DMS79 (cell line): Measurements from ENCODE around the gene CCDC6.
"Not testable (repeated sequence)": the region's sequence is repeated elsewhere in the genome, so short reads cannot be mapped to it uniquely, and the experiment has no call there.

Experiments
- DNase-seq: peaks from one replicate; lab custom pipeline; 2025; lab: John Stamatoyannopoulos, UW

The CCDC6 gene

DNA sequence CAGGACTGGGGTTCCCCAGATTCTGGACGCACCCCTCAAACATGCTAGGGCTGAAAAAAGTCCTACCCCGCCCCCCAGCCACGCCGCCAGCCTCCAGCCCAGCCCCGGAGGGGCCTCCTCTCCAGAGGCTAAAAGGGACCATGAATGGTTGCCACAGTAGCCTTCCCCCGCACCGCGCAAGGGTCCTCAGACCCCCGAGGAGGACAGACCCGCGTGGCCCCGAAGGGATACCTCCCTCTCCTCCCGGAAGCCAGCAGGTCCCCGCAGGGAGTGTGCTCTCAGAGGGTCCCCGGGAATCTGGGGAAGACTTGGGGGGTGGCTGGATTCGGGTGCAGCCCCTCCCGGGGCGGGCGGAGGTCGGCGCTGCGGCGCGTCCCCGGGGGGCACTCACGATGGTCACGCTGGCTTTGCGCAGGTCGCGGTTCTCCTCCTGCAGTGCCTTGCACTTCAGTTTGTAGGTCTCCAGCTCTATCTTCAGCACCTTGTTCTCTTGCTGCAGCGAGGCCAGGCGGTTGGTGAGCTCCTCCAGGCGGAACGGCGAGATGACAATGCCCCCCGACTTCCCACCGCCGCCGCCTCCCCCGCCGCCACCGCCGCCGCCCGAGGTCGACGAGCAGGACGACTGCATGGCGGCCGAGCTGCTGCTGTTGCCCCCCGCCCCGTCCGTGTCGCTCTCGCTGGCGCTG is 482 bp downstream of the CCDC6 start:
- DNase-seq: no peak

DNA sequence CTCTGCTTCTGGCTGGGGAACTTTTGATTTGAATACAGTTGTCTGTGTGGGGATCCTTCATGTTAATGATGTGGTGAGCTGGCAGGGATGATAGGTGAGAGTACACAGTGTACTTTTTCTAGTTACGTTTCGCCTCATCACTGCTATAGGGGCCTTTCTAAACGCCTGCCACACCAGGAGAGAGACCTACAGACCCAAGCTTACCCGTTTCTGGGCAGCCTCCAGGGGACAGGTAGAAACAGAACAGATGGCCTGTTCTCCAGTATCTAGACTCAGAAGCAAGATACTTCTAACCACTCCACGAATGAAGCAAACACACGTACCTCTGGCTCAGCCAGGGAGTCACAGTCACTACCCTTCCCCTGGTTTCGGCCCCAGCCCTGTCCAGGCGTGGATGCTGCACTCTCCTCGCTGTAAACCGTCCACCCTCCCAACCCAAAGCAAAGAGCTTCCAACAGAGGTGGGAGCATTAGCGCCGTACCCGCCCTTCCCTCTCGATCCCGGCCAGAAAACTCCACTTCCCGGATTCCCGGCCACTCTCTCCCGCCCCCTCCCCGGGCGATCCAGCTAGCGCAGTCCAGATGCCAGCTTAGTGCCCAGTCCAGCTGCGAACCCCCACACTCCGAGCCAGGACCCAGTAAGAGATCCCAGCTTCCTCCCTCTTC is 1.2 kb downstream of the CCDC6 start:
- DNase-seq: no peak

DNA sequence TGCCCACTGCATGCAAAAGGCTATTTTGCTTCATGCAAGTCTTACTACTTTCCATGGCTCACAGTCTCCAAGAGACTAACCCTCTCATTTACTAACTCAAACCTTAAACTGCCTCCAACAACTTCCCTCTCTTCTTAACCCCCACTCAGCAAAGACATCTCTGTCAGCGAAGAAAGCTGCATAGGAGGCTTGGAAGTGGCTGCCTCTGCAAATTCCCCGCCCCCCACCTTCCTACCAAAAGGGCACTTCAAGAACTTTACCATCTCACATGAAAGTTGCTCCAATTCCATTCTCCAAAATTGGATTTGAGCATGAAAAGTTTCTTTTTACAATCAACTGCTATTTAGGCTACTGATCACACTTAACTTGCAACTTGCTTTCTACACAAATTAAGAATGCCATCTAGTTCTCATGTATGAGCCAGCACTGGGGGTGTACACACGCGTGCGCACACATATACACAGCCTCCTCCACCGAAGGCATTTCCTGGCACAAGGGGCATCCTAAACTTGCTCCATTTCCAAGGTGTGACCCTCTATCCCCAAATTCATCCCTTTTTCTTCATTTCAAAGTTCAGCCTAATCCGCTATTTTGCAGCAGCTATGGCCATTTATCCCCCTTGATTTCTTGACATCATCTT is 1.8 kb downstream of the CCDC6 start:
- DNase-seq: no peak

DNA sequence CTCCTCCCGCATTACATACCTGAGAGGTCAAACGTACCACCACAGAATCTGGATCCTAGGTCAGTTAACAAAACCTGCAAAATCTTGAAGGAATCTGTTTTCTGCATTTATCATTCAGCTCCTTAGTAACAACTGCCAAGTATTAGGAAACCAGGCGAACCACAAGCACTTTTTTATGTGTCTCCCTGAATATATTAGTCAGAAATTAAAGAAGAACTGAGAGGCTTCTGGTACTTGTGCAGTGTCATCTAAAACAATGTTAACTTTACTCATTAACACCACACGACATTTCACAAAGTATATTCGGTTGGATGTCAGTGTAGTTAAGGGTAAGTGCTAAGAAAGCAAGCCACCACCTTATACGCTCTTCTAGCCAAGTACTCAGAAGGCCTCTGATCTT is 2.5 kb downstream of the CCDC6 start:
- no peak for DNase-seq

DNA sequence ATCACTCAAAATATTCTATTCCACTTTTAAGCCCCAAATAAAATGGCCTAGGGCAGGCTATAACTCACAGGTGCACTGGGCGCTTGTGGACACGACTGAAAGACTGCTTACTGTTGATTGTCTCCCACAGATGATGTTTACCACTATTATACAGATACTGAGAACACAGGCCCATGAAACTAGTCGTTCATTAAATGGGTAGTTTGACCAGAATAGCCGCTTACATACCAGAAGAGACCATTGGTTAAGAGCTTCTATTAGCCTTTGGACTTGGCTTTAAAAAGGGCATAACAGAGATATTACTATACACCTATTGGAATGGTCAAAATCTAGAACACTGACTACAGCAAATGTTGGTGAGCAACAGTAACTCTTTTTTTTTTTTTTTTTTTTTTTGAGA is 4.3 kb downstream of the CCDC6 start:
- DNase-seq: no peak

DNA sequence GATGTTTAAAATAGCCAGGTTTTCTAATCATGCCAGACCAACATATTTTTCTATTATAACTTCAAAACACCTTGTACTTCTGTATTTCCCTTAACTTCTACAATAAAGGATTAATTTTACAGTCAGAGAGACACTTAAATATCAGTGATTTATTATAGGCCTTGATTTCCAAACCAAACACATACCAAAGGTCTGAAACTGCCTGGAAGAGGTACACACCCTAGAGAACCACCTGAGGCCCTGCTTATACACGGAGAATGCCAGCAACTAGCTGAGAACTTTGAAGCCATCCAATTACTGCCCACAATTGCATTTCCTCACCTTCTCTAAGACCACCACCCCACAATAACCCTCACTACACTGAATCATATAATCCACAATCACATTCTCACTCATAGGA is 4.9 kb downstream of the CCDC6 start:
- no peak for DNase-seq

DNA sequence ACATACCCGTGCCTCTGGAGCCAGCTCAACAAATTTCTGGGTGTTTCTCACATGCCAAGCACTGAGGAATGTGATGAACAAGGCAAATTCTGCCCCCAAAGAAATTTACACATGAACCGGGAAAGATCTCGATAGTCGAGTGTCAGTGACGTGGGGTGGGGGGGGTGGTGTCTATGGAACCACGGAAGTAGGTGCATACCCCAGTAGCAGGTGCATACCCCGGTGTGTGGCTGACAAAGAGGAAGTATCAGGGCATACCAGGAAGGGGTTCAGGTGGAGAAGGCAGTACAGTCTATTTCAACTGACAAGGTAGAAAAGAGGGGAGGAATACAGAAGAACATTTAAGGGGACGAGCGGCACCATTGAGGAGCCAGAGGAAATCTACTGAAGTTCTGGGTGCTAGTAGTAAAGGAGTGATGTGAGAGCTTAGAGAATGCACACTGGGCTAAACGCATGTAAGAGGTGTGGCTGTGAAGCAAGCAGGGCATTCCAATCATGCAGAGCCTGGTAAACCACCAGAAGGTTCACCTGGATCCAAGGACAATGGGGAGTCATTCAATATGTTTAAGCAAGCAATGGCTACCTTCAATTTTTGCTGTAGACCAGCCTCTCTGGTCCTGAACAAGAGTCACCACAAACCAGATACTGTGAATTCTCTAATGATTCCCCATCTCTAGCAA is 6.2 kb downstream of the CCDC6 start:
- DNase-seq: no peak

DNA sequence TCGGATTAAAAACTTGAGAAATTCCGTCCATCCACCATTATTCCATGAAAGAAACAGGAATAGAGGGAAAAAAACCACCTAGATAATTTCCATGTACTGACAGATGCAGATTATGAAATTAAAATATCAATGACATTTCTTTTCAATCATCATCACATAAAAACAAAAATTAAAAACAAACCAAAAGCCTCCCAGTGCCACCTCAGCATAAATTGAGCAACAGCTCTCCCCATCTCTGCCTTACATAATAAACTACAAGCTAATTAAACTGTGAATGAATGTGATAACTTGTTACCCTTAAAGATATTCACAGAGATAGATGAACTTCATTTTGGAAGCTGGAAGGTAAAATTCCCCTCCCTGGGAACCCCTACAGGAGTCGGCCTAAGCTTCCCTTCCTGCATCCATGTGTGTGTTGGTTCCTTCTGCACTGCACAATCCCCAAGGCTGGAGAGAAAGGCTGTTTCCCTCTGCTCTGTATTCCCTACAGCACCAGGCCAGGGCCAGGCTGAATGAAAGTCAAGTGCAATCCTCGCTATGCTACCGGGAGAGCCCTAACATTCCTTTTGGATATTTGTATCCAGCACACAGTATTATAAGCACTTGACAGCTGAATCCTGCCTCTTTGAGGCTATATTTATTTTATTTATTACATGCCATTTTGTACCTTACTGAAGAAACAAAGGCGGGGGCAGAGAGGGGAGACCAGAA is 8.1 kb downstream of the CCDC6 start:
- DNase-seq: no peak

DNA sequence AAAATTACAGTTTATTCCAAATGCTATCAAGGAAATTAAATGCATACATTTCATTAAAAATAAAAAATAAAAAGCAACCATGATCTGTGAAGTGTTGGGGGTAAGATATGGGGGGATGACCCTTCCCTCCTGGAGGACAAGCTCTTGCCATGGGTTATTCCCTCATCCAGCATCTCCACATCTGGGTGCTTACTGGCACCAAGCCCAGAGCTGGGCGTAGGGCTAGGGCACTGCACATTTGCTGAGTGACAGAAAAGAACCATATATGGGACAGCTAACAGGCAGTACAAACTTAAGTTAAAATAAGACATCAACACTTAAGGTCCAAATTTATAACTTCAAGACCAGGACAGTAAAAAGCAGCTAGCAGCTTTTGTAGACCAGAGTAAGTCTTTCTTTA is 10.2 kb downstream of the CCDC6 start:
- DNase-seq: no peak

DNA sequence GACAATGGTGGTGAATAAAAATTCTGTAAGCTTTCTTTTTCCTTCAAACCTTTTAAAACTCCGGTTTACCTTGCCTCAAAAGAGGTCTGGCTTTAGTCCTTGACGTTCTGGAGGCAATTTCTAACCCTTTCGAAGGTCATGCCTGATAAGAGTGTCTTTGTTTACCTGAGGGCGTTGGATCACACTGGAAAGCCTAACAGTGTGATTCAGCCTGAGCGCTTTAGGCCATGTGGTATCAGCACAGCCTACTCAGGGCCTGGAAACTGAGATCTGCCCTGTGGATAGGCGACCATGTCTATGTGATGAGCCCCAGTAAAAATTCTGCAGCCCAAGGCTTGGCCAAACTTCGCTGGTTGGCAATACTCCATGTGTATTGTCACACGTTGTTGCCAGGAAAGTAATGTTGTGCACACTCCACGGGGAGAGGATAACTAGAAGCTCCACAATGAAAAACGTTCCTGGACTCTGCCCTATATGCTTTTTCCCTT is 10.7 kb downstream of the CCDC6 start:
- no peak for DNase-seq

DNA sequence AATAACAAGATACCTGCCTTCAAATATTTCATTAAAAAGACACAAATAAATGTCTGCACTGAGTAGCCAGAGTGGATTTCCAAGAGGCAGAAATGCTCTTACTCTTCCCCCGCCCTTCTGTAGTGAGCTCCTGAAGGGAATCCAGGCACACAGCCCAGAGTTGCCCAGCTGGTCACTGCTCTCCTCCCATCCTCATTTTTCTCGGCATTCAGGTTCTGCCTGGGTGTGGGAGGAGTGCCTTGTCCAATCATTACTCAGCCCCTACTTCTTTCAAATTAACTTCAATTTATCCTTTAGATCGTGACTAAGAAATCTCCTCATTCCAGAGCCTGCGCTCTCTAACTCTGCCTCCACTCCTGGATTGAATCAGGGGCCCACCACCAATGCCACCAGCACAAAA is 12.2 kb downstream of the CCDC6 start:
- no peak for DNase-seq

DNA sequence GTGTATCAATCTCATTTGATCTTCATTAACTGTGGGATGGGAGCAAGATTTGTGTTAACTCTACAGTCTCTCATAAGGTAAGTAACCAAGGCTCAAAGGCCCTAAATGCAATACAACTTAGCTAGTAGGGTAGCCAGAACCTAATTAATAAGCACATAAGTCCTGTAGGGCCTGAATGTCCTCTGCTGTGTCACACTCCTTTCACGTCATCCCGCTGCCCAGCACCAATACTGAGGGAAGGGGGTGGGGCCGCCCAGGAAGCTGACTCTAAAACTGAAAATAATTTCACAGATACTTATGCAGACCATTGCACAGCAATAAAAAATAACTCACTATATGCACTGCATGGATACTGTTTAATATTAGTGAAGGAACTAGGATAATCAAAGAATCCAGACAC is 13.7 kb downstream of the CCDC6 start:
- no peak for DNase-seq

DNA sequence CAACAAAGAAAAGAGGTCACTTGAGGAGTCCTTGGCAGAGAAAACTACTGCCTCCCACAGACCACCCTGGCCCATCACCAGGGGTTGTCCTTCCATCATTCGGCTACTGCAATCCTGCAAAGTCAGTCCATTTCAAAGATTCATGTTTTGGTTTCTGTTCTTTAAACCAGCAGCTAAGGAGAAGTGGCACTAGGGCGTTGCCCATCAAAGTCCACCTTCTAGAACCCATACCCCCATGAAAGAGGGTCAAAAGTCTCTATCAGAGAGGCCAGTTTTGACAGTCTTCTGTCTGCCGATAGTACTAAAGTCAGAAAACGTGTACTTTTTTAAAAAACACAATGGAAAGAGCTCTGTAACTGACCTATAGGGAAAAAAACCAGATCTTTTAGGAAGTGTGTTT is 14.4 kb downstream of the CCDC6 start:
- no peak for DNase-seq

DNA sequence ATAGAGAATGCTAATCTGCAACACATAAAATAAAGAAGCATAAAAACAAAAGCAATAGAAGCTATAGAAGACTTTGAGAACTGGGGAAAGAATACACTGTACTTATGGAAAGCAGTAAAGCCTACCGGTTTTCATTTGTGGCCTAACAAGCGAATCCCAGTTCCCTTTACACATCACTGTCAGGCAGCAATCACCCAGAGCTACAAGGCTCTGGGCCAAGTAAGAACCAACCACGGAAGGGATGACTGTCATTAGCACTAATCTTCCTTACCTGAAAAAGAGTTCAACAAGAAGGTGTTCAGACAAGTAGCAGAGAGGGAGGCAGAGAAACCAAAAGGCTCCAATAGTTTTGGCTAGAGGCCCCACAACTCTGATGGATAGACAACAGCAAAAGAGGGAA is 15.0 kb downstream of the CCDC6 start:
- no peak for DNase-seq

DNA sequence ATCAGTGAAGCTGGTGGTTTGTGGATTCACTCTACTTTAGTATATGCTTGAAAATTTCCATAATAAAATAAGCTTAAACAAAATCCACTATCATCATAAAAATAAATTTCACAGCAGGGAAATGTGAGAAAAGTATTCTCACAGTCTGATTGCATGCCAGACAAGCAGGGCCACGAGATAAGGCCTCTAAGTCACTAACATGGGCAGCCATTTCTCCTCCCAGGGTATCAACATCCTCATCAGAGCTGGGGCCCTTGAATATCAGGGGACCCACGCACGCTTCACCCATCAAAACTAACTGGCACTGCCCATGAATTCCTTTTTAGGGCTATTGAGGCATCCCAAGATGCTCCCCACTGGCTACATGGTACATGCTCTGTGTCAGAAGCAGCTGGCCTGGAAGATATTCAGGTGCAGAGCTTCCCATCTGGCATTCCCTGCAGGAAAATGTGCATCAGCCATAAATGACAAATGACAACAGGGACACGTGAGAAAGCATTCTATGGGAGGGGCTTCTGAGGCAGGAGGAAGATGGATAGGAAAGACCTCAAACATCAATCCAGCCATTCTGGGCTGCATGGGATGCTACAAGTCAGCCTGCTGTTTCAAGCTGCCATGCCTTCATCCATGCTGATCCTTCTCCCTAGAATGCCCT is 17.4 kb downstream of the CCDC6 start:
- no peak for DNase-seq

DNA sequence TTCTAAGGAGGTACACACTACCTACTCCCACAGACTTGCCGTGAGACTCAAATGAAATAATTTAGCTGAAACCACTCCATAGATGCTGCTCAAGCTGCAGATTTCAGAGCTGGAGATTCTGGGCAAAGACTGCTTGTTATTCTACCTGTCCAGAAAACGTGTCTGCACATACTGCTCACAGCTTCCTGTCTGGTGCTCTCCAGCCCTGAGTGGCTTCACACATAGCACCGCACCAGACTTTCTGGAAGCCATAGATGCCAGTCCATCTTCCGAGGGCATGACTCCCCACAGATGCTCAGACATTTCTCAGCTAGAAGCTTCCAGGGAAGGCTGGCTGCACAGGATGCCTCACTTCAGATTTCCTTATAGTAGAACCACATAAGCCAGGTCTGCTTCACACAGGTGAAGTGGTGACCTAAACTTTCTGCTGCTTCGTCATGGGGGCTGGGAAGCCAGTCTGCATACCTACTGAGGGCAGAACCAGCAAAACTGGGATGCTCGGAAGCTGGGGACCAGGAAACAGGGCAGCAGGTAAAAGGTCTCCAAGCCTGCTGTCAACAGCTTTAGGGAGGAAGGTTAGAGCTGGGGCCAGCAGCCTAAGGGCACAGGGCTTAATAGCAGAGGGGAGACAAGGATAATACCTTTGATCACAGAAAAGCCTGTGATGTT is 18.2 kb downstream of the CCDC6 start:
- no peak for DNase-seq

DNA sequence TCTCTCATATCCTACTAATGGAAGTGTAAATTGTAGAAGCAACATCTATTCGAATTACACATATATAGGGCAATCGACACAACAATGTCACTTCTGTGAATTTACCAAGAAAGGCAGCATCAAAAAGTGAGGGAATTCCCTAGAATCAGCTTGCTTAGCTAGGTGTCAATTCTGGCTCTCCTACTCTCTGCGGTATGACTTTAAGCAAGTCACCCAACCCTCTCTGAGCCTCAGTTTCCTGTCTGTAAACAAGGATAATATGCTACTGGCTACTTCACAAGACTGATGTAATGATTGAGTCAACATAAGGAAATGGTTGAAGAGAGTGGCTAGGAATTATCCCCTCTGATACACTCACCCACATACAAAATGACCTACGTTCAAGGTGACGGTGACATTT is 19.4 kb downstream of the CCDC6 start:
- DNase-seq: no peak

DNA sequence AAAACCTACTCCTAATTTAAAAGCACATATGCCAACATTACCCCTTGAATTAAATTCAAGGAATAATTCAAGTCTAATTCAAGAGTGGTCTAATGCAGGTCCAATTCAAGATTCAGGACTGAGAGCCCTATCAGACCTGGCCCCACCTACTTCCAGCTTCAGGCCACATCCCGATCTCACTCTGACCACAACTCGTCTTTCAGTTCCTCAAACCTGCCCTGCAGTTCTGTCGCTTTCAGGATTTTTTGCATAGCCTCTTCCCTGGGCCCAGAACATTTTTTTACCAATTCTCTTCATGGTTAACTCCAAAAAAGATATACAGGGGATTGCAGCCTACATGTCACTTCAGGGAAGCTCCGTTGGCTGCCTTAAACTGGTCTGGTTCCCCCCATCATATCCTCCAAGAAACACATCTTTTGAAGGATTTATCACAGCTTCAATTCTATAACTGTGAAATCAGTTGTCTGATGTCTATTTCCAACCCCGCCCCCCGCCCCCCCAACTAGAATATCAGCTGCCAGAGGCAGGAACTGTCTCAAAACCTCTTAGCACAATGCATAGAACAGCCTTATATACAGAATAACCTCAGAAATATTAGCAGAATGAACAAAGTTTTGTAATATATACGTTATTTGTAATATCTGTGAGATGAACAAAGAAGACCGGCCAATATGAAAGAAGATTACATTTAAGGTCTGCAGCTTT is 20.8 kb downstream of the CCDC6 start:
- no peak for DNase-seq

DNA sequence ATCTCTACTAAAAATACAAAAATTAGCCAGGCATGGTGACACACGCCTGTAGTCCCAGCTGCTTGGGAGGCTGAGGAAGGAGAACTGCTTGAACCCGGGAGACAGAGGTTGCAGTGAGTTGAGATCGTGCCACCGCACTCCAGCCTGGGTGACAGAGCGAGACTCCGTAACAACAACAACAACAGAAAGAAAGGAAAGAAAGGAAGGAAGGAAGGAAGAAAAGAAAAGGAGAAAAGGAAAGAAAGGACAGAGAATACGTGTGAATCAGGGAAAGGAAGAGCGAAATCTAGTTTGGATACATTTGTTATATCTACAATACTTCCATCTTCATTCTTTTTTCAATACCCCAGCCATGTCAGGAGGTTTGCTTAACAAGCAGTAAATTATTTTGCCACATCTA is 21.5 kb downstream of the CCDC6 start:
- DNase-seq: not testable (repeated sequence)

DNA sequence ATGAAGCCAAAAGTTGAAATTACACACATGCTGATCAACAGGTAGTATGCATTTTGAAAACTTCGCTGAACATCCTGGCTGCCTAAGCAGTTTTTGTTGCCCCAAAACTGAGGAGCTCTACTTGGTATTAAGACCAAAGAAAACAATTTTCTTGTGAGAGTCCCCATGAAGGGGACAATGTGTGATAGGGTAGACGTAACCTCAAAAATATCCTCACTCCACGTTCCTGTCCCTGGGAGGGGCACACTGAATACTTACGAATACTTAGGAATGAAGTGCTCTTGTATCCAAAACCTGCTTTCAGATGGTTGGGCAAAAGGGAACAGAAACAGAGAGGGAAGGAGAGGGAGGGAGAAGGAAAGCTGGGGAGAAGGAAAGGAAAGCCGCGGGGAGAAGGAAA is 24.7 kb downstream of the CCDC6 start:
- no peak for DNase-seq
